Left lung (tissue), 10 donors: ENCODE results near the gene TPCN2. TPM values are rescaled to one million over a fixed set of nuclear protein-coding genes. Genes with fewer than 3 reads are reported as not detected.

ENCODE experiments used
- ATAC-seq: fragments of 200-7000 bp; cut with Tn5 transposase; one replicate; pipeline ENCODE4 v1.9.1; 2020; ENCODE audit warnings: moderate library complexity
- DNase-seq, 4 donors: peaks; one replicate each; pipeline ENCODE4 v3.0.0-alpha.2; 2013 to 2020
- H3K27ac ChIP-seq, 2 donors: fragments of 200-600 bp; sonication (generic) in 1 of 2; one replicate each; pipeline versions ENCODE4 v1.5.0 to v1.8.0; 2020 to 2021
- H3K27me3 ChIP-seq, 2 donors: fragments of 200-600 bp; sonication (generic) in 1 of 2; one replicate each; pipeline versions ENCODE4 v1.5.0 to v1.8.0; 2020 to 2021
- H3K36me3 ChIP-seq, 2 donors: fragments of 200-600 bp; sonication (generic) in 1 of 2; one replicate each; pipeline versions ENCODE4 v1.5.0 to v1.8.0; 2020 to 2021
- H3K4me1 ChIP-seq, 2 donors: fragments of 200-600 bp; one replicate each; pipeline ENCODE4 v1.8.0; 2021
- H3K4me3 ChIP-seq, 2 donors: fragments of 200-600 bp; sonication (generic) in 1 of 2; one replicate each; pipeline versions ENCODE4 v1.5.0 to v1.8.0; 2020 to 2021; ENCODE audit warnings: mild to moderate bottlenecking in 1 of 2
- H3K9me3 ChIP-seq, 2 donors: fragments of 200-600 bp; sonication (generic) in 1 of 2; one replicate each; pipeline versions ENCODE4 v1.5.0 to v1.8.0; 2020 to 2021
- CTCF ChIP-seq, 2 donors: fragments of 200-600 bp; sonication (generic) in 1 of 2; IDR thresholded peaks; one replicate each; pipeline versions ENCODE4 v1.5.0 to v1.8.0; 2021; ENCODE audit warnings: antibody characterized with exemption in 2 of 2
- intact Hi-C, 2 donors: fragments of 100-400 bp; cut with DNase I; formaldehyde crosslinking; loops; one replicate each; pipeline versions ENCODE4 v1.11.2 to v1.14.2; 2022
- polyA plus RNA-seq, 6 donors: library from polyadenylated mRNA; unstranded; fragments of 120-200 nt; gene quantifications; one replicate each; pipeline ENCODE4 v1.2.1, GENCODE V29; 2013; ENCODE audit not compliant: insufficient read length in 6 of 6
- total RNA-seq, 2 donors: library from RNA; stranded (reverse); fragmentation: NEBNext Ultra II Directional; extraction: Animal tissue kit (Norgen Biotek cat#: 25700); gene quantifications; one replicate each; pipeline ENCODE4 v1.2.1, GENCODE V29; 2021
- donor health status: DM: no; HTN: yes; CAD: no.
- donor health status: DM: no; HTN: no; CAD: no.

The TPCN2 gene
- total and polyA plus RNA-seq, 8 donors, result 12.1 to 22.0 (median 14.9) TPM

- peak in 3 of 4 donors; percentile 28 to 72 (median 61) for DNase-seq
- no peak overlapping the region for H3K4me3 ChIP-seq
- H3K4me1 ChIP-seq, result peaks cover 3 to 20% of the 10 kb centered on the region in 2 donors
- no peaks in the 10 kb centered on the region for H3K36me3 ChIP-seq
- intact Hi-C loops, result loop anchor here in 1 of 2 donors (10.0 kb wide), 1 partner anchor 539 kb away; the partner anchor contains the start of gene CCND1
- peaks cover 0 to 6% of the 10 kb centered on the region in 2 donors for H3K27me3 ChIP-seq
- no peak for TF ChIP-seq CTCF (IDR thresholded peaks at IDR 0.05)
- no peak for ATAC-seq
- H3K27ac ChIP-seq, result no peak overlapping the region
- no peaks in the 10 kb centered on the region for H3K9me3 ChIP-seq
Observed at GRCh38 chr11:69105461-69106030, 56.8 kb downstream of the TPCN2 start.

DNA sequence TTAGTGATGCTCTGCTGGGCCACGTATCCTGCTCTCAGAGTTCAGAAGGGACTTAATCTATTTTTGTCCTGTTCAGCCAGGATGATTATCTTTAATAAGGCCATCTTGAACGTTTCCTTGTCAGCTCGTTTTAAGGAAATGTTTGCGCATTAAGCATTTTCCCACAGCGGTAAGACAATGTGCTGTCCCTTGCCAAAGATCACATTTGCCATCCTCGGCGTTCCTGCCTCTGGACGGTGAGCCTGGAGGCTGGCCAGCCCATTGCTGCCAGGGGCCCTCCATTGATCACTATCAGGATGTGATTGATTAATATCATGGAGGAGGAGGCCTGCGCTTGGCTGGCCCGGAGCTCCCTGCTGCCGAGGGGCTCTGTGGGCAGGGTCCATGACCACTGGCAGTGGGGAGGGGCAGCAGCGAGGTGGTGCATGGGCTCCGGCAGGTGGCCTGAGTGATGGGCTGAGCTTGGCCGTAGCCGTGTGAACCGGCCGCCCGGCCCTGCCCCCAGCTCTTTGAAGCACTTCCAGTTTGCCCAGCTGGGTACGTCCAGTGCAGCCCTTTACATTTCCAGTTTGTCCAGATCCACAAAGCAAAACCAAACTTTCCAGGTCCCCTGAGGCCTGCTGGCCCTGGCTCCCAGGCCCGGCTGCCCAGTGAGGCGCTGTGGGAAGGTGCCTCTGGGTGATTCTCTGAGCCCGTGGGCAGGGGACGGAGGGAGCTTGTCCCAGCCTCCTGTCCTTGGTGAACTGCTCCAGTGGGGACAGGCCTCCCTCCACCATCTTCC is 57.5 kb downstream of the TPCN2 start:
- TF ChIP-seq CTCF (IDR thresholded peaks at IDR 0.05), result no peak
- Histone ChIP-seq H3K4me3 (no peak overlapping the region), H3K27ac (peak overlapping the region in 1 of 2 donors; percentile 18), H3K9me3 (no peaks in the 10 kb centered on the region), H3K4me1 (peaks cover 3 to 20% of the 10 kb centered on the region in 2 donors), H3K36me3 (no peaks in the 10 kb centered on the region), H3K27me3 (no peaks in the 10 kb centered on the region)
- ATAC-seq, result peak; percentile 62
- peak in 3 of 4 donors; percentile 70 to 81 (median 74) for DNase-seq
- intact Hi-C loops, result loop anchor here in 1 of 2 donors (10.0 kb wide), 1 partner anchor 539 kb away; the partner anchor contains the start of gene CCND1

- no peaks in the 10 kb centered on the region for H3K27me3 ChIP-seq
- no peak for TF ChIP-seq CTCF (IDR thresholded peaks at IDR 0.05)
- ATAC-seq, result no peak
- no peak overlapping the region for H3K27ac ChIP-seq
- DNase-seq, result no peak
- peaks cover 3 to 15% of the 10 kb centered on the region in 2 donors for H3K4me1 ChIP-seq
- H3K36me3 ChIP-seq, result no peaks in the 10 kb centered on the region
- no peaks in the 10 kb centered on the region for H3K9me3 ChIP-seq
- intact Hi-C loops, result loop anchor here in 1 of 2 donors (10.0 kb wide), 1 partner anchor 537 kb away; the partner anchor contains the start of gene CCND1
- no peak overlapping the region for H3K4me3 ChIP-seq
Observed at GRCh38 chr11:69107413-69107812, 58.7 kb downstream of the TPCN2 start.

GRCh38 chr11:69108030-69108429 is 59.3 kb downstream of the TPCN2 start:
- intact Hi-C loops, result loop anchor here in 1 of 2 donors (10.0 kb wide), 1 partner anchor 537 kb away; the partner anchor contains the start of gene CCND1

More at GRCh38 chr11:69108030-69108429, 59.3 kb downstream of the TPCN2 start:
- Histone ChIP-seq H3K9me3 (no peaks in the 10 kb centered on the region), H3K4me3 (no peak overlapping the region), H3K27ac (no peak overlapping the region), H3K36me3 (no peaks in the 10 kb centered on the region), H3K4me1 (peaks cover 3 to 15% of the 10 kb centered on the region in 2 donors), H3K27me3 (no peaks in the 10 kb centered on the region)
- DNase-seq, result peak in 1 of 4 donors; percentile 44
- no peak for TF ChIP-seq CTCF (IDR thresholded peaks at IDR 0.05)
- ATAC-seq, result no peak
